ENCODE data around the gene MED29.

The MED29 gene

GRCh38 chr19:39434123-39435076 lies 43.2 kb downstream of the MED29 start:
- TF ChIP-seq CTCF (IDR thresholded peaks at IDR 0.05): no peak

DNA sequence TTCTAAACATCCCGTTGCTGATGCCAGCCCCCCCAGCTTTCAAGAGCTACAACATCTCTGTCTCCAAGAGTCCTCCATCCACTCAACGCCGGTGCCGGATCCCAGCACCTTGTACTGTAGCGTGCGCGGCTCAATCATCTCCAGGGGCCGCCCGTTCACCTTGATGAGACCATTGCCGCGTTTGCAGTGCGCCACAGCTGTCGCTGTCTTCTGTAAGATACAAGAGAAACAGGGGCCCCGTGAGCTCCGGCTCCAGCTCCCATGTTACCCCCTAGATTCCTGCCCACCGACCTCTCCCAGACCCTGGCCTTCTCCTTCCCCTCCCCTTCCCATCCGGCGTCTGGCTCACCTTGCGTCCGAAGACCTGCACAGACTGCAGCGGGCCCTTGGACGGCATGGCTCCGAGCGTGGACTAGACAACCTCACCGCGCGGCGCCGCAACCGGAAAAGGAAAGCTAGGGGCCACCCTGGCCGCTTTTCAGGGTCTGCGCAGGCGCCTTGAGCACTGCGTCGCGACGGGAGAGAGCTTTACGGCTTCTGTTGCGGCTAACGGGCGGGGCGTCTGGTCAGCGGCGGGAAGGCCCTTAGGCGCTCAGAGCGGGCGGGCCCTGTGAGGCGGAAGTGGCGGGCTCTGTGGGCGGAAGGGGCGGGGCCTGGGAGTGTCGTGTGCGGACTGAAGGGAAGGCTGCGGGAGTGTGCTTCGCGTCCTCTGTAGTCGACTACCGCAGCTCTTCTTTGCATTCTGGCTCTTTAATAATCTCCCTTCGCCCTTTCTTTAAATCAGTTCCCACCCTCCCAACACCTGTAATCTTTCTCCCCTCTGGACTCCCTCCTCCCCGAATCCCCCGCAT lies 44.5 kb downstream of the MED29 start, which contains the start of gene RPS16:
RPS16 (minus strand) TSS at position 451 of the 851 bp plus-strand sequence; CDS start at position 397, 54 bp downstream.
- Histone ChIP-seq H3K36me3 (peaks cover 19% of the 10 kb centered on the region), H3K4me1 (ENCODE audit: control insufficient read depth in 1 of 2, insufficient read depth in 1 of 2, low read depth in 1 of 2, low read length in 1 of 2) (peaks cover 16 to 23% of the 10 kb centered on the region in 2 experiments), H3K27ac (peak within 1 kb of the TSS; percentile 81), H3K9me3 (no peaks in the 10 kb centered on the region), H3K4me3 (ENCODE audit: low read depth in 1 of 2, low read length in 1 of 2) (peak within 1 kb of the TSS; percentile 86 to 93), H3K27me3 (peaks cover 11% of the 10 kb centered on the region)
- TF ChIP-seq CTCF (IDR thresholded peaks at IDR 0.05): peak; percentile 44

More at GRCh38 chr19:39434123-39435076, 43.2 kb downstream of the MED29 start:
- H3K9me3 ChIP-seq: no peaks in the 10 kb centered on the region
- peaks cover 16 to 29% of the 10 kb centered on the region in 2 experiments for H3K4me1 ChIP-seq (ENCODE audit: control insufficient read depth in 1 of 2, insufficient read depth in 1 of 2, low read depth in 1 of 2, low read length in 1 of 2)
- H3K36me3 ChIP-seq: peaks cover 19% of the 10 kb centered on the region
- peaks cover 11% of the 10 kb centered on the region for H3K27me3 ChIP-seq
- no peak overlapping the region for H3K27ac ChIP-seq
- peak overlapping the region; percentile 86 to 93 for H3K4me3 ChIP-seq (ENCODE audit: low read depth in 1 of 2, low read length in 1 of 2)

- no peaks in the 10 kb centered on the region for H3K9me3 ChIP-seq
- no peak for TF ChIP-seq CTCF (IDR thresholded peaks at IDR 0.05)
- peaks cover 16 to 17% of the 10 kb centered on the region in 2 experiments for H3K4me1 ChIP-seq (ENCODE audit: control insufficient read depth in 1 of 2, insufficient read depth in 1 of 2, low read depth in 1 of 2, low read length in 1 of 2)
- H3K36me3 ChIP-seq: peaks cover 19% of the 10 kb centered on the region
- H3K27me3 ChIP-seq: peaks cover 15% of the 10 kb centered on the region
- peak overlapping the region; percentile 86 to 93 for H3K4me3 ChIP-seq (ENCODE audit: low read depth in 1 of 2, low read length in 1 of 2)
- H3K27ac ChIP-seq: peak overlapping the region; percentile 81
Measured at GRCh38 chr19:39436350-39436716, 45.2 kb downstream of the MED29 start.

- Histone ChIP-seq H3K36me3 (peaks cover 7% of the 10 kb centered on the region), H3K9me3 (no peaks in the 10 kb centered on the region), H3K4me1 (ENCODE audit: control insufficient read depth in 1 of 2, insufficient read depth in 1 of 2, low read depth in 1 of 2, low read length in 1 of 2) (peaks cover 16 to 17% of the 10 kb centered on the region in 2 experiments), H3K27me3 (peaks cover 25% of the 10 kb centered on the region), H3K4me3 (ENCODE audit: low read depth in 1 of 2, low read length in 1 of 2) (no peak overlapping the region), H3K27ac (no peak overlapping the region)
- TF ChIP-seq CTCF (IDR thresholded peaks at IDR 0.05): no peak
Measured at GRCh38 chr19:39438270-39438934, 47.2 kb downstream of the MED29 start.

All from neutrophil (primary cell).